Peyer's patch (tissue), 4 donors: ENCODE results near the gene LYL1.
"Not testable (repeated sequence)": the region's sequence is repeated elsewhere in the genome, so short reads cannot be mapped to it uniquely, and the experiment has no call there.

Experiments used
- CTCF ChIP-seq, 6 experiments: fragments of 450-650 bp in 4 of 6; fragments of 200-600 bp in 2 of 6; sonication (generic) in 1 of 6; IDR thresholded peaks; one replicate each; pipeline ENCODE4 v1.5.1; 2017 to 2019; ENCODE audit warnings: antibody characterized with exemption in 6 of 6, mild to moderate bottlenecking in 3 of 6, moderate library complexity in 1 of 6
- POLR2A ChIP-seq, 2 donors: fragments of 450-650 bp; IDR thresholded peaks; one replicate each; pipeline ENCODE4 v1.5.1; 2017; ENCODE audit warnings: antibody characterized with exemption in 2 of 2, mild to moderate bottlenecking in 2 of 2, moderate library complexity in 2 of 2

- not testable (repeated sequence) for TF ChIP-seq CTCF, POLR2A (IDR thresholded peaks at IDR 0.05)
These were observed 46.5 kb upstream of the LYL1 start for GRCh38 chr19:13149173-13149627.
